GM12872 (cell line): ENCODE data around the gene PHKG2.

Source experiments
- CTCF ChIP-seq: IDR thresholded peaks from 3 replicates; pipeline ENCODE4 v1.5.1; 2011; ENCODE audit warnings: low read depth, mild to moderate bottlenecking, low read length, moderate library complexity; ENCODE audit not compliant: insufficient read depth

PHKG2 gene

GRCh38 chr16:30743716-30744115, 4.5 kb upstream of the PHKG2 start:
- no peak for TF ChIP-seq CTCF

- no peak for TF ChIP-seq CTCF
Observed at GRCh38 chr16:30744183-30744582, 4.0 kb upstream of the PHKG2 start.

GRCh38 chr16:30745082-30745481, 3.1 kb upstream of the PHKG2 start:
- TF ChIP-seq CTCF = no peak

GRCh38 chr16:30746638-30747175, 1.5 kb upstream of the PHKG2 start:
- TF ChIP-seq CTCF = no peak

- TF ChIP-seq CTCF = no peak
Observed at GRCh38 chr16:30747331-30747730, 894 bp upstream of the PHKG2 start.

- no peak for TF ChIP-seq CTCF
Observed at GRCh38 chr16:30748634-30749445, 615 bp downstream of the PHKG2 start.

GRCh38 chr16:30750201-30750600, 2.0 kb downstream of the PHKG2 start:
- no peak for TF ChIP-seq CTCF
